PC-9 (cell line): ENCODE results near the gene ABCA4. TPM values are rescaled to one million over a fixed set of nuclear protein-coding genes. Genes with fewer than 3 reads are reported as not detected.

Experiments used
- BruUV-seq: library from RNA; stranded (reverse); fragments of 400-500 nt; replicated peaks from 2 replicates; lab custom pipeline; 2021; lab: Mats Ljungman, UMichigan
- CTCF ChIA-PET: fragments of 300-600 bp; sonication (Branson Sonifier 250); formaldehyde crosslinking; loops from one replicate; lab custom pipeline; 2022; ENCODE audit warnings: antibody characterized with exemption; lab: Charles Lee
- POLR2A ChIA-PET: fragments of 300-600 bp; sonication (Branson Sonifier 250); formaldehyde crosslinking; loops from one replicate; lab custom pipeline; 2022; ENCODE audit warnings: antibody characterized with exemption; ENCODE audit not compliant: unreplicated experiment; lab: Charles Lee
- DNase-seq, 2 experiments: peaks; one replicate each; pipeline versions ENCODE4 v3.0.0 to v3.0.0-alpha.2; 2015 to 2022; ENCODE audit warnings: mixed read lengths in 1 of 2
- H2AFZ ChIP-seq: fragments of 200-600 bp; sonication (generic); 2 replicates; pipeline ENCODE4 v1.8.1; 2017; ENCODE audit warnings: antibody characterized with exemption
- H3F3A ChIP-seq: fragments of 200-600 bp; sonication (generic); 2 replicates; pipeline ENCODE4 v1.8.1; 2017; ENCODE audit warnings: antibody characterized with exemption, mild to moderate bottlenecking, low read depth; ENCODE audit not compliant: insufficient read depth
- H3K27ac ChIP-seq: fragments of 200-600 bp; sonication (generic); 2 replicates; pipeline ENCODE4 v1.6.1; 2016; ENCODE audit warnings: mixed run types
- H3K27me3 ChIP-seq: fragments of 200-600 bp; sonication (generic); 2 replicates; pipeline ENCODE4 v1.6.1; 2016; ENCODE audit warnings: low read depth, mixed run types; ENCODE audit not compliant: insufficient read depth
- H3K36me3 ChIP-seq: fragments of 200-600 bp; sonication (generic); 2 replicates; pipeline ENCODE4 v1.6.1; 2016; ENCODE audit warnings: low read depth, mixed run types
- H3K4me1 ChIP-seq: fragments of 200-600 bp; sonication (generic); replicated peaks from 2 replicates; pipeline ENCODE4 v1.6.1; 2016; ENCODE audit warnings: mixed run types; ENCODE audit not compliant: insufficient read depth
- H3K4me2 ChIP-seq: fragments of 200-600 bp; sonication (generic); 2 replicates; pipeline ENCODE4 v1.6.1; 2017; ENCODE audit warnings: mixed run types
- H3K4me3 ChIP-seq: fragments of 200-600 bp; sonication (generic); 2 replicates; pipeline ENCODE4 v1.6.1; 2016; ENCODE audit warnings: mixed run types
- H3K79me2 ChIP-seq: fragments of 200-600 bp; sonication (generic); 2 replicates; pipeline ENCODE4 v1.6.1; 2017; ENCODE audit warnings: low read depth, mixed run types
- H3K9me2 ChIP-seq: fragments of 200-600 bp; sonication (generic); 2 replicates; pipeline ENCODE4 v1.8.1; 2017; ENCODE audit warnings: mild to moderate bottlenecking; ENCODE audit not compliant: insufficient read depth
- H3K9me3 ChIP-seq: fragments of 200-600 bp; sonication (generic); 2 replicates; pipeline ENCODE4 v1.8.1; 2016; ENCODE audit warnings: low read depth; ENCODE audit not compliant: insufficient read depth
- H4K20me1 ChIP-seq: fragments of 200-600 bp; sonication (generic); 2 replicates; pipeline ENCODE4 v1.8.1; 2017; ENCODE audit not compliant: insufficient read depth
- EZH2 ChIP-seq: fragments of 200-600 bp; sonication (generic); IDR thresholded peaks from 2 replicates; pipeline ENCODE4 v1.8.0; 2017; ENCODE audit warnings: antibody characterized with exemption, low read depth
- intact Hi-C: fragments of 100-400 bp; cut with micrococcal nuclease; formaldehyde crosslinking; loops from one replicate; pipeline ENCODE4 v1.10.0; 2022; ENCODE audit not compliant: unreplicated experiment
- total RNA-seq: library from RNA; stranded (reverse); gene quantifications from 2 replicates; pipeline ENCODE4 v1.2.3, GENCODE V29; 2021
- TF ChIP-seq, protein P1 (sequence below): fragments of 200-600 bp; sonication (generic); conservative IDR thresholded peaks from 2 replicates; pipeline ENCODE4 v1.6.1; 2017; ENCODE audit warnings: mixed run types, antibody characterized with exemption, mild to moderate bottlenecking, moderate library complexity

ABCA4 gene
- total RNA-seq, 1 experiment from 2014 or later = 20.8 TPM

DNA sequence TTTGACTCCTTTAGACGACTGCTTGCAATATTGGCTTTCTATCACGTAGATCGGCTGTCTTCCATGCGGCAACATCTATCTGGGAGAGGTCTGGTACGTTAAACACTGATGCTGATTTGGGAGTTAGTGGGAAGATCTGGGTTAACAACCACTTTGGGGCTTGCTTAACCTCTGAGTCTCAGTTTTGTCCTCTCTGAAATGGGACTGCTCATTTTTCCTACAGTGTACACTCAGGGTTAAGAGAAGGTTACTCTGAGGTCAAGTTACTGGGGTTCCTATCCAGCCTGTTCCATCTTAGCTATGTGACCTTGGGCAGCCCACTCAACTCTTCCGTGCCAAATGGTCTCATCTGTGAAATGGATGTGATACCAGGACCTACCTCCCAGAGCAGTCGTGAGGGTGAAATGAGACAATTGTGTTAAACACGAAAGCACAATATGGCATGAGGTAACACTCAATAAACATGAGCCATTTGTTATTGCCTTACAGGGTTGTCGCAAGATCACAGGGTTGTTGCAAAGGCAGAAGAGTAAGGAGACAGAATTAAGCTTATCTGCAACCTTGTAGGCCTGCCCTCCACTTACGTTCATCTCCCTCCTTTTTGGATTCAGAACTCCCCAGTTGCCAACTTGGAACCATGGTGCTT, 5.6 kb downstream of the ABCA4 start:
- BruUV-seq = no TSS peak
- TF ChIP-seq EZH2 = no peak
- TF ChIP-seq, protein P1, sequence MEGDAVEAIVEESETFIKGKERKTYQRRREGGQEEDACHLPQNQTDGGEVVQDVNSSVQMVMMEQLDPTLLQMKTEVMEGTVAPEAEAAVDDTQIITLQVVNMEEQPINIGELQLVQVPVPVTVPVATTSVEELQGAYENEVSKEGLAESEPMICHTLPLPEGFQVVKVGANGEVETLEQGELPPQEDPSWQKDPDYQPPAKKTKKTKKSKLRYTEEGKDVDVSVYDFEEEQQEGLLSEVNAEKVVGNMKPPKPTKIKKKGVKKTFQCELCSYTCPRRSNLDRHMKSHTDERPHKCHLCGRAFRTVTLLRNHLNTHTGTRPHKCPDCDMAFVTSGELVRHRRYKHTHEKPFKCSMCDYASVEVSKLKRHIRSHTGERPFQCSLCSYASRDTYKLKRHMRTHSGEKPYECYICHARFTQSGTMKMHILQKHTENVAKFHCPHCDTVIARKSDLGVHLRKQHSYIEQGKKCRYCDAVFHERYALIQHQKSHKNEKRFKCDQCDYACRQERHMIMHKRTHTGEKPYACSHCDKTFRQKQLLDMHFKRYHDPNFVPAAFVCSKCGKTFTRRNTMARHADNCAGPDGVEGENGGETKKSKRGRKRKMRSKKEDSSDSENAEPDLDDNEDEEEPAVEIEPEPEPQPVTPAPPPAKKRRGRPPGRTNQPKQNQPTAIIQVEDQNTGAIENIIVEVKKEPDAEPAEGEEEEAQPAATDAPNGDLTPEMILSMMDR = no peak
- Histone ChIP-seq H3K9me3 (no peaks in the 10 kb centered on the region), H3K4me3 (no peak overlapping the region), H3K9me2 (no peaks in the 10 kb centered on the region), H3K79me2 (no peaks in the 10 kb centered on the region), H2AFZ (no peak overlapping the region), H3K36me3 (no peaks in the 10 kb centered on the region), H3K27me3 (no peaks in the 10 kb centered on the region), H3K4me1 (peaks cover 49% of the 10 kb centered on the region), H3K4me2 (no peak overlapping the region), H4K20me1 (no peaks in the 10 kb centered on the region), H3K27ac (peak overlapping the region; percentile 39), H3F3A (peaks cover 13% of the 10 kb centered on the region; the same call in 1 of the 2 replicates)
- ChIA-PET POLR2A (no interaction called here), CTCF (no interaction called here)
- DNase-seq = no peak
- intact Hi-C loops = loop anchor here (5.0 kb wide), 1 partner anchor 212 kb away; no protein-coding TSS in a partner anchor

DNA sequence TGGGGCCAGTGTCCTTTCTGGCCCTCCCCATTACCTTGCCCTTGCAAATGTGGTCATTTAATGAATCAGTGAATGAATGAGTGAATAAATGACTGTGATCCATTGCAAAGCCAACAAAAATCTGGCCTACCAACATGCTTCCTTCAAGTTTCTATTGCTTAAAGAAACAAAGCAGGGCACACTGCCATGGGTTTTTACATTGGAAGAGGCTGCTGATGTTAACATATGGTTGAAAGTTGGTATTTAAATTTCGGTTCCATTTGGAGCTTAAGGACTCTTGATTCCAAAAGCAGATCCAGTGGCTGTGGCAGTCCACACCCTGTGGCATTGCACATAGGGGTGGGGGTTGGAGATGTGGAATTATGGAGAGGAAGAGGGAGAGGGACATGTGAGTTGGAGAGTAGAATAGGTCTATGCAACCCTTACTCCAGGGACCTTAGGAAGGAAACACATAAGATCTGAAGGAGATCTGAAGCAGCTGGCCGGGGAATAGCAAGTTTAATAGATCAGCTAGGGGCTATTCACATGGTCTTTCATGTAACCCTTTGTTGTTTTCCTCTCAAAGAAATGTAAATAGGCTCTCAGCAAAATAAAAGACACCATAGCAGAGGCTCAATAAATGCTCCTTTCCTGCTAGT, 7.2 kb downstream of the ABCA4 start:
- no peaks in the 10 kb centered on the region for H3K27me3 ChIP-seq
- POLR2A ChIA-PET = no interaction called here
- no peak overlapping the region for H3K27ac ChIP-seq
- CTCF ChIA-PET = interaction anchor here (0.6 kb wide), 1 partner anchor 162 kb away, joined by 5 read pairs; no protein-coding TSS in a partner anchor
- peaks cover 33% of the 10 kb centered on the region for H3K4me1 ChIP-seq
- no peaks in the 10 kb centered on the region for H4K20me1 ChIP-seq
- no TSS peak for BruUV-seq
- no peak for DNase-seq
- H3K79me2 ChIP-seq = no peaks in the 10 kb centered on the region
- H3K9me3 ChIP-seq = no peaks in the 10 kb centered on the region
- intact Hi-C loops = no loop called here
- H2AFZ ChIP-seq = no peak overlapping the region
- no peaks in the 10 kb centered on the region for H3K36me3 ChIP-seq
- no peaks in the 10 kb centered on the region for H3K9me2 ChIP-seq
- peaks cover 10% of the 10 kb centered on the region; the same call in 1 of the 2 replicates for H3F3A ChIP-seq
- H3K4me3 ChIP-seq = no peak overlapping the region
- no peak overlapping the region for H3K4me2 ChIP-seq
- TF ChIP-seq EZH2 = no peak
- TF ChIP-seq, protein P1 = no peak

DNA sequence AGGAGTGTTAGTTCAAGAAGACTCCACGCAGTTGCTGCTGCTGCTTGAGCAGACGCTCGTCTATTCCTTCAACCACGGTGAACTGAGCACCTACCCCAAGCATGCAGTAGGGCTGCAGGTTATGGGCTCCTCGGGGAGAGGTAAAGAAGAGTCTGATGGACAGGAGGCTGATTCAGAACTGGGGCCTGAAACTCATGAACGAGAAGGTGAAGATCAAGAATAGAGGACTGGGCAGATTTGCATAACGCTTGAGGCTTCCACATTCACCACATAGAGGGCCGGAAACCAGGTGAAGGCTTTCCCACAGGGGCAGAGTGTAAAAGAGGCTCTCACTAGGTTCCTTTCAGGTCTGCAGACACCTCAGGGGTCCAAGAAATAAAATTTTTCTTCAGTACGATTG, 9.1 kb downstream of the ABCA4 start:
- CTCF ChIA-PET = no interaction called here
- H3K4me1 ChIP-seq = peaks cover 18% of the 10 kb centered on the region
- DNase-seq = no peak
- POLR2A ChIA-PET = no interaction called here
- H3F3A ChIP-seq = no peaks in the 10 kb centered on the region
- H4K20me1 ChIP-seq = no peaks in the 10 kb centered on the region
- no peak overlapping the region for H3K27ac ChIP-seq
- no peaks in the 10 kb centered on the region for H3K9me3 ChIP-seq
- intact Hi-C loops = no loop called here
- BruUV-seq = no TSS peak
- H3K9me2 ChIP-seq = no peaks in the 10 kb centered on the region
- H3K27me3 ChIP-seq = no peaks in the 10 kb centered on the region
- H3K4me3 ChIP-seq = no peak overlapping the region
- no peaks in the 10 kb centered on the region for H3K79me2 ChIP-seq
- no peak overlapping the region for H2AFZ ChIP-seq
- H3K4me2 ChIP-seq = no peak overlapping the region
- no peaks in the 10 kb centered on the region for H3K36me3 ChIP-seq
- TF ChIP-seq, protein P1 = no peak
- no peak for TF ChIP-seq EZH2
